ENCODE results near the gene SPAG16.

SPAG16 gene

DNA sequence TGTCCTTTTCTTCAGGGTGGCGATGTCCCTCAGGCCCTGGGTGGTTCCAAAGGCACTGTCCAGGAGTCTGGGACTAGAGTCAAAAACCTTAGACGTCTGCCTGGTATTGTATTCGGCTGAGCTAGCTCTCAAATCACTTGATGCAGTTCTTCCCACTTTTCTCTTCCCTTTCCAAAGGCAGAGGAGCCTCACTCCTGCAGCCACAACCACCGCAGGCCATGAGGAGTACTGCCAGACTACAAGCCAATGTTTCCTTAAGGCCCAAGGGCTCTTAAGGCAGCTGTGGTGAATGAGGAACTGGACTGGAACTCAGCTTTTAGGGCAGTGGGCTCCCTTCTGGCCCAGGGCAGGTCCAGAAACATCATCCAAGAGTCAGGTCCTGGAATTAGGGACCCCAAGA, 360.7 kb downstream of the SPAG16 start:
- TF ChIP-seq GATA3 (IDR thresholded peaks at IDR 0.05; ENCODE audit: low read depth, low read length) (no peak), GATA2 (IDR thresholded peaks at IDR 0.05; ENCODE audit: low read depth, low read length) (no peak)

DNA sequence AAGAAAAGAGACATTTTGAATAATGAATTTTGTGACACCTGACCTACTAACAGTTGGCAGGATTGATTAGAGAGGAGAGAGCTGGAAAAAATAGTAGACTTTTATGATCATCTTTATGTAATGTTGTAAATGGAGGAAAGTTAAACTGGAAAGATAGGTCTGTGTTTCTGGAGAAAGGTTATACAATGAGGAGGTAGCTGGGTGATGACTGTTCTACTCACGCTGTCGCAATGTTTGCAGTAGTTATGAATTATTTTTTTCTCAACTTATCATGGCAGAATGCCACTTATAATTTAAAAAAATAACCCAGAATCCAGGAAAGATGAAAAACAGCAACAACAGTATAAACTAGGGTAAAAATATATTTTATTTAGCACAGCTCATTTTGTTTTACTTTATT, 364.9 kb downstream of the SPAG16 start:
- TF ChIP-seq GATA2 (IDR thresholded peaks at IDR 0.05; ENCODE audit: low read depth, low read length), result no peak
- no peak for TF ChIP-seq GATA3 (IDR thresholded peaks at IDR 0.05; ENCODE audit: low read depth, low read length)

DNA sequence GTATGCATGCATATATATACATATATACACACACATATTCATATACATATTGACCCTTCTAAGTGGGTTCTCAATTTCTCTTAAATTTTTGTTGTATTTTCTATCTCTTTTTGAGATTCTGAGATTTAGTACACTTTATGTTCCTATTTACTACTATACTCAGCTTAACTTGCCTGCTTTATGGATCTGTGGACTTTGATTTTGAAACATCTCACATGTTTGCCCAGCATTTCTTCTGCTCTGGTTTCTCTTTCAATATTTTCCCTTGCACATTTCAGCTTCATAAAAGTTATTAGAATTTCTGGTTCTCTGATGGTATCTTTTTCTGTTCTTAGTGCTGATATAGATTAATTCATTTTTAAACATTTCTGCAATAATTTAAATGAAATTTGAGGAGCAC, 380.6 kb downstream of the SPAG16 start:
- TF ChIP-seq GATA3 (IDR thresholded peaks at IDR 0.05; ENCODE audit: low read depth, low read length), result no peak
- no peak for TF ChIP-seq GATA2 (IDR thresholded peaks at IDR 0.05; ENCODE audit: low read depth, low read length)

DNA sequence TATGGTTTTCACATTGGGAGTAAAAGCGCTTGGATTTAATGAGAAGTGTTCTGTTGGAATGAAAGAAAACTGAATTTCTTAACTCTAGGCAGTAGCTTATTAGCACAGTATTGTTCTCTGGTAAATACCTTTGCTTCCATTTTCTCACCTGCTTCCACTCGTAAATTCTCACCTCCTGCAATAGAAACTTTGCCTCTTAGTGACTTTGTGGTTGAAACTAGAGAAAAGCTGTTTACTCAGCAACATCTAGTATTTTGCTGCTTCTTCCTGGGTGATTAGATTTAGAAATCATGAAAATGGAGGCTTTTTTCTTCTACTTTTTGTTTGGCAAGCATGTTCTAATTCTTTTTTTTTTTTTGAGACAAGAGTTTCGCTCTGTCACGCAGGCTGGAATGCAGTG, 385.4 kb downstream of the SPAG16 start:
- TF ChIP-seq GATA2 (IDR thresholded peaks at IDR 0.05; ENCODE audit: low read depth, low read length) (no peak), GATA3 (IDR thresholded peaks at IDR 0.05; ENCODE audit: low read depth, low read length) (no peak)

DNA sequence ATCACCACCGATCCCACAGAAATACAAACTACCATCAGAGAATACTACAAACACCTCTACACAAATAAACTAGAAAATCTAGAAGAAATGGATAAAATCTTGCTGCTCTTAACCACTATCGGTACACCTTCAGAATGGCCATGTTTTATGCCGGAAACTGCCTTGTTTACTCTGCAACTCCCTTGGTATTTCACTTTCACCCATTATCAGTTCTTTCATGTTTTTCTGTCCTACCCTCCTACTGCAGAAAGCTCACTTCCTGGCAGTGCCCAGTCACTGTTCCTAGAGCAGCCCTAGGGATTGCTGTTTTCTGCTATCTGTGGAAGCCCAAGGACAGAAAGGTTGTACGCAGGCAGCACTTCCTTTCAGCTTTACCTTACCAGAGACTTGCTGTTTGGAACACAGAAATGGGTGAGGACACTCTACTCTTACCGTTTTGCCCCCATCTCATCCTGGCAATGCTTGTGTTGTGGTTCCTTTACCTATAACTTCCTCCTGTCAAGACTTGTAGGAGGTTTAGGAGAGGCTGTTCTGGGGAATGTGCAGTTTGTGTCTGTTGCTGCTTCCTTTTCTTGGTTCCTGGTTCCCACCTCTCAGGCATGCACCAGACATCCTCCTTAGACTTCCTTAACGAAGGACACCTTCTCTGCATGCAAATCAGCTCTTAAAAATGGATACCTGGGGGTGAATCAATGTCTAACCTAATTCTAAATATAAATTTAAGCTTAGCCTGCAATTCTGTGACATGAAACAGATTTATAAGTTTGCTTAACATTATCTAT, 394.4 kb downstream of the SPAG16 start:
- no peak for TF ChIP-seq GATA2 (IDR thresholded peaks at IDR 0.05; ENCODE audit: low read depth, low read length)
- TF ChIP-seq GATA3 (IDR thresholded peaks at IDR 0.05; ENCODE audit: low read depth, low read length), result no peak

DNA sequence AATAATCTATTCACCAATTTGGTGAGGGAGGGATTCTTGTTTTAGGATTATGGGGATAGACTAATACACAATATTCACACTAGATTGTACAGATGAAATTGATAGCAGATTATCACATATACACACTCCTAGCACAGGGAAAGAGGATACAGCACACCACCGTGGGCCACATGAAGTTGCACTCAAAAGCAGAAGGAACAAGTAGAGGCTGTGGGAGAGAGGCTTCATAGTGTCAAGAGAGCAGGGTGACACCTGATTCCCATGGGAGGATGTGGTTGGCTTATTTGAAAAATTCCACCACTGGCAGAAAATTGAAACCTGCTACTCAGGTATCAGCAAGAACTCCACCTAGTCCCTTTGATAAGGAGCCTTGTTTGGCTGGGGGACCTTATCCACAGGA, 395.6 kb downstream of the SPAG16 start:
- TF ChIP-seq GATA3 (IDR thresholded peaks at IDR 0.05; ENCODE audit: low read depth, low read length) (no peak), GATA2 (IDR thresholded peaks at IDR 0.05; ENCODE audit: low read depth, low read length) (no peak)

DNA sequence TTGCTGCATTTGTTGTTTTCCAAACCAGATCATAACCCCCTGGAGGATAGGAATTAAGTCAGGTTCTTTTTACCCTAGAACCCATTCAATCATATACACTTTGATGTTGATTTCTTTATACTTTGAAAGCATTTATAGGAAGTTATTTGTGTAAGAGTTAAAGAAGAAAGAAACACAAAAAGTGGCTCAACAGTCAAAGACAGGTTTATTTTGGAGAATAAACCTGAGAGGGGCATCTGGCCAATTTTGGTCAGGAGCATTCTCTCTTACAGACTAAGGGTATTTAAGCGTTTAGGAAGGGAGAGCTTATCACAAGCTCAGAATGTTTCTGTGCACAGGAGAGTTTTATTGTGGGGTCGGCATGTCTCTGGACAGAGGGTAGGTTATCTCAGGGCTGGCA, 398.0 kb downstream of the SPAG16 start:
- TF ChIP-seq GATA3 (IDR thresholded peaks at IDR 0.05; ENCODE audit: low read depth, low read length) (no peak), GATA2 (IDR thresholded peaks at IDR 0.05; ENCODE audit: low read depth, low read length) (no peak)

DNA sequence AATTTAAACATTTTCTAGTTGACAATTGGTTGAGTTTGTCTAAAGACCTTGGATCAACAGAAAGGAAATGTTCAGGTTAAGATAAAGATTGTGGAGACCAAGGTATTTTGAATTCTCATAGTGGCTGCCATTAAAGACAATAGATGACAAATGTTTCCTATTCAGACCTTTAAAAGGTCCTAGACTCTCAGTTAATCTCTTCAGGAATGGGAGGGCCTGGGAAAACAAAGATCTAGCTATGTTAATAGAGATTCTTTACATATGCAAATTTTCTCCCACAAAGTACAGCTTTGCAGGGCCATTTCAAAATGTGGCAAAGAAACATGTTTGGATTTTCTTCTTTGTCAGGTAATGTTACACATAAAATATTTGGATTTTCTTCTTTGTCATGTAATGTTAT, 403.9 kb downstream of the SPAG16 start:
- TF ChIP-seq GATA3 (IDR thresholded peaks at IDR 0.05; ENCODE audit: low read depth, low read length) (no peak), GATA2 (IDR thresholded peaks at IDR 0.05; ENCODE audit: low read depth, low read length) (no peak)

DNA sequence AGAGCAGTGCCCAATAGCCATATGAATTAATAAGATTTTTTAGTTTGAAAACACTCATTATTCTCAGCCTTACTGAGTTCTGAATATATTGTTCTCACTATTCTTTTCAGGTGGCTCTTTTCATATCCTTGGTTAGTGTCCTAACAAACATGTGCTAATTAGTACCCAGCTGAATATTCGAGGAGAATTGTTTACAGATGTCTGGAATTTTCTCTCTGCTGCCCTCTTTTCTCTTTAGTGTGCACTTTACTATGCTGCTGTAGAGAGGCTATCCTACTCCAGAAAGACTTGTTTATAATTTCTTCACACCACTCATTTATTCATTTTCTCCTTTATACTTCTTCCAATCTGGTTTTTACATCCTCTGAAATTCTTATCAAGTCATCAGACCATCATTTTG, 405.3 kb downstream of the SPAG16 start:
- TF ChIP-seq GATA2 (IDR thresholded peaks at IDR 0.05; ENCODE audit: low read depth, low read length), result no peak
- no peak for TF ChIP-seq GATA3 (IDR thresholded peaks at IDR 0.05; ENCODE audit: low read depth, low read length)

DNA sequence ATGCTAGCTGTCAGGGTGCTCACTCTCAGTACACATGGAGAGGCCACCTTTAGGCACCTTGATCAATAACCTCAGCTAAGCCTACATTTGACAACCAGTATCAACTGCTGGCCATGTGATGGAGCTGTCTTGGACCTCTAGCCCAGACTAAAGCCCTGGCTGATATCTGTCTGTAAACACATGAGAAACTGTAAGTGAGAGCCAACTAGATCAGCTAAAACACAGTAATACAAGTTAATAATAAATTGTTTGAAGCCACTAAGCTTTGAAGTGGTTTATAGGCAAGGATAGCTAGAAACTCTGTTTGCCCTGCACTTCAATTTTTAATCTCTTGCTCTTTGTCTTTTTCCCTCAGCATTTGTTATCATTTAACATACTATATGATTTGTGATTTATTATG, 407.1 kb downstream of the SPAG16 start:
- TF ChIP-seq GATA2 (IDR thresholded peaks at IDR 0.05; ENCODE audit: low read depth, low read length) (no peak), GATA3 (IDR thresholded peaks at IDR 0.05; ENCODE audit: low read depth, low read length) (no peak)

DNA sequence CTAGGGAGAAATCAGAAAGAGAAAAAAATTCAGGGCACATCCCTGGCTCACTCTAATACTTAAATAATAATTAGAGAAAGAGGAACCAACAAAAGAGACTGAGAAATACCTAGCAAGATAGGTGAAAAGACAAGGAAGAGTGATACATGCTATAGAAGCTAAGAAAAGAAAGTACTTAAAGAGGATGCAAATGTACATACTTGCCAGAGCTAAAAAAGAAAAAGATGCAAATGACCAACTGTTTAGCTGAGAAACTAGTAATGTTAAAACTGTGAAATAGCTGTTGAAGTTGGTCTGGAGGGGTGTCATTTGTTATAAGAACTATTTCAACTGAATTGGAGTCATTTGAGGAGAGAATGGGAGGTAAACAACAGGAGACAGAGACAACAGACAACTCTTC, 412.2 kb downstream of the SPAG16 start:
- TF ChIP-seq GATA2 (IDR thresholded peaks at IDR 0.05; ENCODE audit: low read depth, low read length) (no peak), GATA3 (IDR thresholded peaks at IDR 0.05; ENCODE audit: low read depth, low read length) (no peak)

DNA sequence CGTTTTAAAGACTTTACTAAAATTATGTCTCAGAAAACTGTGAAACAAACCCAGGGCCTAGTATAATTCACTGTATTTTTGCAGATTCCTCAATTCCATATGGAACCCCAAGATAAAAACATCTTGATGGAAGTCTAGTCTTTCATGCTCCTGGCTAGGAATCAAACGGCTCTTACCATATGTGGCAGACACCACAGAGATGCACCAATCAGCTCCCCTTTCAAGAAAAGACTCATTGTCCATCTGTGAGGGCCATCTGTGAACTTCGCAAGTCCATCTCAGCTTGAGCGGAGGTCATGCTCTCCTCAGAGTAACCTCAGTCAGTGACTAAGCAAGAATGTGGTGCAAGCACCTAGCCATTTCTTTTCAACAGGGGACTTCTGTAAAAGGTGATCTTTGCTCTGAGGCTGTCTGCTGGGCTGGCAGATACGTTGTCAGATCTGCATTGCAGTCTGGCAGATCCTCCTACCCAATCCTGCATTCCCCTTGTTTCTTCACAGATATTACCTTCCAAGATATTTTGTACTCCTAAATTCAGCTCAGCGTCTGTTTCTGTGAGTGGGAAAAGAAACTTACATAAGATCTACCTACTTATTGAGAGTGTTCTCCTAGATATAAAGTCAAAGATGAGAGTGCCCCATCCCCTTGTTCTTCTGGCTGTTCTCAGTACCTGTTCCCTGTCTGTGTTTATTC, 419.3 kb downstream of the SPAG16 start:
- TF ChIP-seq GATA2 (IDR thresholded peaks at IDR 0.05; ENCODE audit: low read depth, low read length), result no peak
- TF ChIP-seq GATA3 (IDR thresholded peaks at IDR 0.05; ENCODE audit: low read depth, low read length), result no peak

DNA sequence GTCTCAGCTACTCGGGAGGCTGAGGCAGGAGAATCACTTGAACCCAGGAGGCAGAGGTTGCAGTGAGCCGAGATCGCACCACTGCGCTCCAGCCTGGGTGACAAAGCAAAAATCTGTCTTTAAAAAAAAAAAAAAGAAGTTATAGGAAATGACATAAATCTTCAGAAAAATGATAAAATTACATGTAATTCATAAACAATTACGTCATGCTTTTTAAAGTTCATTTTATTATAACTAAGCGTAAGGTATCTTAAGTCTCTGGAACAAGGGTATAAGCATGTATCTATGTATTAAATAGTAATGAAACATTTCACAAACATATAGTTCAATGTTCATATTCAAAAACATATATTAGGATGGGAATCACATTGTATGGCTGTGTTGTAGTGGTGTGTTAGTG, 425.9 kb downstream of the SPAG16 start:
- TF ChIP-seq GATA2 (IDR thresholded peaks at IDR 0.05; ENCODE audit: low read depth, low read length) (no peak), GATA3 (IDR thresholded peaks at IDR 0.05; ENCODE audit: low read depth, low read length) (no peak)

DNA sequence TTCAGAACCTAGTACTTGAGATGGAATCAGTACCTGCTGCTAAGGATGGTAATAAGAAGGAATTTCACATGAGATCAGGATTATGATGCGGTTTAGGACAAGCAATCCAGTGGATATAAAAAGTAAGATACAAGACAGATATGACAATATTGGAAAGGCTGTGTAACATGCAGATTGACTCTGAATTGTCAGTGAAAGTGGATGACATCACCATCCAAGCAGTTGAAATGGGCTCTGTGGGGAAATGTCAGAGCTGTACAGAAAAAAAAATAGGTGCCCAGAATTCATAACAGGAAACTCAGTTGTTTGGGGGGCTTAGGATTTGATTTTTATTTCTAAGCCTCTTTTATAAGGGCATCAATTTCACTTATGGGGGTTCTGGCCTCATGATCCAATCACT, 438.3 kb downstream of the SPAG16 start:
- TF ChIP-seq GATA3 (IDR thresholded peaks at IDR 0.05; ENCODE audit: low read depth, low read length) (no peak), GATA2 (IDR thresholded peaks at IDR 0.05; ENCODE audit: low read depth, low read length) (no peak)

DNA sequence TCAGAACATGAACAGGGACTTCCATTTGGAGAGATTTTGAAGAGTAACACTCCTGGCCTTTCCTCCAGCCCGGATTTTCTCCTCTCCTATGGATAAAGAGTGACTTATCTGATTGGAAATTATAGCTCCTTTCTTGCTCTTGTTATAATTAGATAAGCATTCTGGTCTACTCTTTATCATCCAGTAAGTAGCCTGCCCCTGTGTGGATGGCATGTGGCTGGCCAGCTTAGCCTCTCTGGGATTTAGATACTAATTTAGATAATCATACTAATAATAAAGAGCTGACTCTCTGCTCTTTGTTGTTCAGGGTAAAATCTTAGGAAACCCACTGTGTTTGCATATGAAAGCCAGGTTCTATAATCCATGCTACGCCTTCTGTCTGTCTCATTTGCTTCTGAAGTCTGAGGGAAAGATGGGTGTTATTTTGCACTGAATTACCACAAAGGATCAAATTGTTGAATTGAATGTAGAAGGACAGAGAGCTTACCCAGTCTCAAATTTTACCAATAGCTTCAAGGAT, 438.8 kb downstream of the SPAG16 start:
- TF ChIP-seq GATA2 (IDR thresholded peaks at IDR 0.05; ENCODE audit: low read depth, low read length) (no peak), GATA3 (IDR thresholded peaks at IDR 0.05; ENCODE audit: low read depth, low read length) (no peak)

Data from SH-SY5Y (cell line).